HG03175 (cell line): ENCODE data around the gene WNK3.
"Not testable (repeated sequence)": the region's sequence is repeated elsewhere in the genome, so short reads cannot be mapped to it uniquely, and the experiment has no call there.

Experiments used
- ATAC-seq: cut with Tn5 transposase; IDR thresholded peaks from one replicate; pipeline ENCODE4 v1.9.1; 2021; ENCODE audit warnings: mild to moderate bottlenecking, moderate library complexity; ENCODE audit not compliant: unreplicated experiment

Gene WNK3

DNA sequence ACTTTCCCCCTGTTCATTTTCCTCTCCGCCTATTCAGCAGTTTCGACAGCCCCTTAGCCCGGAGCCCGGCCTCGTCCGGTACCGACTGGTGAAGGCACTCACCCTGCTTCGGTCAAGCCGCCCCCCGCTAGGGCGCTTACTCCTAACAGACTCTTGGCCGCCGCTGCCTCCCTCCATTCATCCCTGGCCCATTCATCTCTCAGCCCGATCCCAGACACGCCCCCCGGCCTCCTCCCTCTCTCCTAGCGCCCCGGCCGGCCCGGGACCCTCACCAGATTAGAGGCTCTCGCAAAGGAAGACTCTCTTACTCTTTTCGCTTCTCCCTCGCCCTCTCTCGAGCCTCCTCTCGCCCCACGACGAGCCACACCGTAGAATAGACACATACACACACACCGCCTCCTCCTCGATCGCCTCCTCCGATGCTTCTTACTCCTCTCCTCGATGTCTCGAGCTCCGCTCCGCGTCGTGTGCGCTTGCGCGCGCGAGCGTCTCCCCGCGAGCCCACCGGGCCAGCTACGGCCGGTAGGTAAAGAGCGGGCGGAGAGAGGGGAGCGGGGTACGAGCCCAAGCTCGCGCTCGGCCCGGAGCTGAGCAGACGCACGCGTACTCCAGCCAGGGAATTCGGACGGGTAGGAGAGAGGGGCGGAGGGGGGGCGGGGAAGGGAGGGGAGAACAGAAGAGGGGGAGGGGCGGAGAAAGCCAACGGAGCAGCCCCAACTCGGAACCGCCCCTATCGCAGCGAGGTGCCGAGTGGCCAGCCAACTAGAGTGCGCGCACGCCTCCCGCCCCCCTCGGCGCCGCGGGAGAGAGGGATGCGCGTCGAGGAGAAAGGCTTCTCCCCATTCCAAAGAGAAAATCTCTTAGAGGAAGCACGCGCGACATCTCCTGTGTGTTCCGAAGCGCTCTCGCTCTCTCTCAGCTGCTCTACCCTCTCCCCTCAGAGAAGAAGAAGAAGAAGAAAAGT lies at the start of gene WNK3:
WNK3 (minus strand) TSS at position 633 of the 964 bp plus-strand sequence.
- ATAC-seq, result no peak

DNA sequence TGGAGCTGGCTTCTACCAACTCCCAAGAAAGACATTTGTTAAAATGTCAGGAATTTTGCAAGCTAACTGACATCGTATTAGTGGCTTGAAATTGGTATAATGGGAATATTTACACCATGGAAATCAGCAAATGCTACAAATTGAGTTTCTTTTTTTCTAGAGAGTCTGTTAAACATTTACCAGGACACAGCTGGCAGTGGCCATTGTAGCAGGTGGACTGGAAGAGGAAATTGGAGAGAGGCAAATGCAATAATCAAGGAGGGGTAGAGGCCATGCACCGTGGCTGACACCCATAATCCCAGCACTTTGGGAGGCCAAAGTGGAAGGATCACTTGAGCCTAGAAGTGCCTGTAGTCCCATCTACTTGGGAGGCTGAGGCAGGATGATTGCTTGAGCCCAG lies 49.4 kb upstream of the WNK3 start:
- no peak for ATAC-seq

DNA sequence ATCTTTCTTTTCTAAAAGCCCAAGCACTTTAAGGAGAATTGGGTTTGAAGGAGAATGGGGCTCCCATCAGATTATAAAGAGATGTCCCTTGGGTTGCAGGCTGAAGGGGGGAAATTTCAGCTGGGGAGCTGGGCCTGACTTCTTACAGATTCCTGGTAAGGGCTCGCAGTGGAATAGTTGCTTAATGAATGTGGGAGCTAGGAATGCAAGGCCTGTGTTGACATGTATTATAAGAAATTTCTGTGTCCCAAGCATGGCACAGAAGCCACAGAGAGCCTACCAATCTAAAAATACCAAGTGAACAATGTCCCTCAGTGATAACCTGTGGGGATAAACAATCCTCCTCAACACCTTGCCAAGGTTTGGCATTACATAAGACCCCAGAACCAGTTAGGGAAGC lies 39.3 kb upstream of the WNK3 start:
- no peak for ATAC-seq

DNA sequence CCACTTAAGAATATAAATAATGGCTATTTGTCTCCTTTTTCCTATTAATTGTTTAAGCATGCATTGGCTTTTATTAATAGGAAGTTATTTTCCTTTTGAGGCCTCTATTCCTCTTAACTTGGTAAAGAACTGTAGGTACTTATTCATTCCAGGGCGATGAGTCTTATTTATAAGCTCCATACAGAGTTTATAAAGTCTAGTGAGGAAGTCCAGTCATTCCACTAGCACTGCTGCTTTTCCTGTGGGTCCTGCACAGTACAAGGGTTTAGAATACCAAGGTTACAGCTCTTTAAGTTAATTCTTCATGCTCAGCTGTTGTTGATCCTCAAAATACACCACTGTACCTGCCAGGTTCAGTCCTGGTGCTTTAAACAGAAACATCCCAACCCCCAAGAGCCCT lies 28.5 kb upstream of the WNK3 start:
- no peak for ATAC-seq

DNA sequence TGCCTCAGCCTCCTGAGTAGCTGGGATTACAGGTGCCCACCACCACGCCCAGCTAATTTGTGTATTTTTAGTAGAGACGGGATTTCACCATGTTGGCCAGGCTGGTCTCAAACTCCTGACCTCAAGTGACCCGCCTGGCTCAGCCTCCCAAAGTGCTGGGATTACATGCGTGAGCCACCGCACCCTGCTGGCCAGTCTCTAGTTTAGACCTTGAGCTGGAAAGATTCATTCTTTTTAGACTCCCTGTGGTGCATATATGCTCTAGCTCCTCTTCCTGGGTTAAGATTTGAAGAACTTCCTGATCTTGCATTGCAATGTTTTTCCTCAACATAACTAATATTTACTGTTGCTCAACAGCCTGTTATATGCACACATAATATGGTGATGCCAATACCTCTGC lies 26.8 kb upstream of the WNK3 start:
- ATAC-seq, result not testable (repeated sequence)

DNA sequence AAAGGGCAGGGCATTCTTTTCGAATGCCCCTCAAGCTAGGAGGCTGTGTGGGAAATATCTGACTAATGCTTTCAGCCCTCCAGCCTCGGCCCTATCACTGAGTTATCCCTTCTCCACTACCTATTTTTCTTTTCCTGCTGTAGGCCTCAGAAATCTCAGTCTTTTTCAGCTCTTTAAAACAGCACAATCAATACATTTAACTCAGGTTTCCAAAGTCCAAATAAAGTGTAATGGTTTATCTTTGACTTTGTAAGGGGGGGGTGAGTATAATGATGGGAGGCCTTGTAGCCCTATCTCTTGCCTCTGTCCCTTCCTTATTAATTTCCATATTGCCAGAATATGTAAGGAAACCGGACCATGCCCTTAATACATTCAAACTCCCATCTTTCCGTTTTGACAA lies 1.6 kb upstream of the WNK3 start:
- ATAC-seq, result no peak

DNA sequence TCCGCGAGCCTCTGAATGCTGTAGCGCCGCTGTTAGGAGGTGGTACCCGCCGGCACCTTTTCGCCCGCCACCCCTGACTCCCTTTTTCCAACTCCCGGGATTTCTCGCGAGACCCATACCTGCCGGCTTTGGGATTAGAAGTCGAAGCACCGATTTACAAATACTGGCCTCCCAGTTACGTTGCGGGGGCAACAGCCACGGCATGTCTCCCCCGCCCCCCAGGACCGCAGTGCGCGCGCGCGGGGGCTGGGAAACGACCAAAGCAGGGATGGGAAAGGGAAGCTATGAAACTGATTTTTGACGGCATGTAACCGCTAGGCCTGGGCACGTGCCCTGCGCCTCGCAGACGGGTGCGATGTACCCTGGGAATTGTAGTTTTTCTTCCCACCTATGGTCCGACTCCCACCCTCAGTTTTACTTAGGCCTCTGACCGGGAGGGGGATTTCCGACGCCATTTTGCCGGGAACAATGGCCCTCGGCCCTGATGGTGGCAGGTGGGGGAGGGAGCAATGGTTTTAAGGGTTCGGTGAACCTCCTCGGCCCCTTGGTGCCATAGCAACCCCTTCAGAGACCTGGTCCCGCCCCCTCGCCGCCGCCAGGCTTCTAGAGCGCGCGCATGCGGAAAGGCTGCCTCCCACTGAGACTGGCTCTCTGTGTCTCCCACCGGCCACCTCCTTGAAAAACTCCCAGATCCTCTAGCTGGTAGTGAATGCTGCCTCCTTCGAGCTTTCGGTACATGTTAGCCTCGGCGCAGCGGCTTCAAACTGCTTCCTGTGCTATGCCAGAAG lies 772 bp upstream of the WNK3 start:
- no peak for ATAC-seq

DNA sequence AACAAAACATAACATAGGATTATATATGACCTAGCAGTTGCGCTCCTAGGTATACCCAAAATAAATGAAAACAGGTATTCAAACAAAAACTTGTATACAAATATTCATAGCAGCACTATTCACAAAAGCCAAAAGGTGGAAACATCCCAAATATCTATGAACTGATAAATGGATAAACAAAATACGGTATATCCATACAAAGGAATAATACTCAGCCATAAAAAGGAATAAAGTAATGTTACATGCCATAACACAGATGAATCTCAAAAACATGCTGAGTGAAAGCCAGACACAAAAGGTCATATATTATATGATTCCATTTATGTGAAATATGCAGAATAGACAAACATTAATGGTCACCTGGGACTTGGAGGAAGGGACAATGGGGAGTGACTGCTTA lies 5.2 kb downstream of the WNK3 start:
- no peak for ATAC-seq

DNA sequence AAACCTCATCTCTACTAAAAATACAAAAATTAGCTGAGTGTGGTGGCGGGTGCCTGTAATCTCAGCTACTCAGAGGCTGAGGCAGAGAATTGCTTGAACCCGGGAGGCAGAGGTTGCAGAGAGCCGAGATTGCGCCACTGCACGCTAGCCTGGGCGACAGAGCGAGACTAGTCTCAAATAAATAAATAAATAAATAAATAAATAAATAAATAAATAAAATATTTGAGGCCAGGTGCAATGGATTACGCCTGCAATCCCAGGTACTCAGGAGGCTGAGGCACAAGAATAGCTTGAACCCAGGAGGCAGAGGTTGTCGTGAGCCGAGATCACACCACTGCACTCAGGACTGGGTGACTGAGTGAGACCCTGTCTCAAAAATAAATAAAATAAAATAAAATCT lies 20.5 kb downstream of the WNK3 start:
- ATAC-seq, result not testable (repeated sequence)

DNA sequence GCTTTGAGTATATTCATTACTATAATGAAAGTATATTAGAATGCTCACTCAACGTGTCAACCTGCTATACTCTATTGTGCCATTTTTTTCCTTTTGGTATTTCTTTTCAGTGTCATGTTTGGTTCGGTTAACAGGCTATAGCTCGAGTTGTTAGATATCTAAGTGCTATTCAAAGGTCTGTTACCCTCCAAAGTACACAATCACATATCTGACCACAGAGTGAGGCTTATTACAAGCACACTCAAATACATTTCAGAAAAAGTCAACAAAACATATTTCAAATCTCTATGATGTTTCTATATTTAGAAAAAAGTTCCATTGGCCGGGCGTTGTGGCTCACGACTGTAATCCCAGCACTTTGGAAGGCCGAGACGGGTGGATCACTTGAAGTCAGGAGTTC lies 32.8 kb downstream of the WNK3 start:
- ATAC-seq, result no peak

DNA sequence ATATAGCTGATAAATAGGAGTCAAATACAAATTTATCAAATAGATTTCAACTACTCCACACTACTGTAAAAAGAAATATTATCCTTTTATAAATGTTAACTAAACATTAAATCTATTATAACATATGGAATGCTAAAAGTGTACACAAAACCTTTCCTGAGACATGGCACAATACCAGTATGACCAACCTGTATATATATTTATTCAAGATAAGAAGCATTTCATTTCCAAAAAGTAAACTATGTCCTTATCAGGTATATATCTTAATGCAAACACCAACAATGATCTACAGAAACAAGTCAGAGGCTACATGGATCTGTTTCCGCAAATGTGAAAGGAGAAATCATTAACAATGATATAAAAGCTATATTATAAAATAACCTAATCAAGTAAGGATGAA lies 37.8 kb downstream of the WNK3 start:
- no peak for ATAC-seq

DNA sequence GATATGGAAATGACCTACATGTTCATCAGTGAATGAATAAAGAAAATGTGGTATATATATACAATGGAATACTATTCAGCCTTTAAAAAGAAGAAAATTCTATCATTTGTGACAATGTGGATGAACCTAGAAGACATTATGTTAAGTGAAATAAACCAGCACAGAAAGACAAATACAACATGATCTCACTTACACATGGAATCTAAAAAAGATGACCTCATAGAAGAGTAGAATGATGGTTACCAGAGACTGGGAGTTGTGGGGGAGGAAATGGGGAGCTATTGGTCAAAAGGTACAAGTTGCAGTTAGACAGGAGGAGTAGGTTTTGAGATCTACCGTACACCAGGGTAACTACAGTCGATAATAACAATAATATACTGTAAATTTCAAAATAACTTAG lies 51.5 kb downstream of the WNK3 start:
- ATAC-seq, result no peak

DNA sequence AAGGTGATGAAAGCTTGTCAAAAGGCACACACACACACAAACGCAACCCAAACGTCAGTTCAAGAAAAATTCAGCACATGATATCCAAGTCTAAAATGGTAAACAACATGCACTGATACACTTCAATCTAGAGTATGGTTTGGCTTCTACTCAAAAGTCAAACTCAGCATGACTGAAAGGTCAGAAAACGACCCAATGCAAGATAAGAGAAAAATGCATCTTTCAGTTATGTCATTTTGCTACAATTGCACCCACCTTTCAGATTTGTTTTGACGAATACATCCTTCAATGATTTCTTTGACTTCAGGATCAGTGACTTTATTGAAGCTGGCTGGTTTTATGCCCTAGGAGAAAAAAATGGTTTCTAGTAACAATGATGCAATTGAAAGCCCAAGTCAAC lies 56.3 kb downstream of the WNK3 start:
- no peak for ATAC-seq

DNA sequence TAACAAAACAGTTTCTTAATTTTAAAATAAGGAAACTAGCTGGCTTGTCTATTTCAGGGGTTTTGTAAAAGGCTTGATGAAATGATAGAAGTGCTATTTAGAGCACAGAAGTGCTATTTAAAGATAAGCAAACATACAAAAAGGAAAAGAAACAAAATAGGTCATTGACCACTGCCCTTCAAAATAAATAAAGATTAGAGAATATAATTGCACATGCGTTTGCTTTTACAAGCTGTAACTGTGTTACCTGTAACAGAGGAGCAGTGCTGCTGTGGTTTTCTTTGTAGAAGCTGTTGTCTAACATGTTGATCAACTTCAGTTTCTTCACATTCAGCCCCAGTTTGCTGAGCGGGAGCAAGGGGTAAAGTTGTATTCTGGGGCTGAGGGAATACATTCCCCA lies 63.5 kb downstream of the WNK3 start:
- ATAC-seq, result no peak

DNA sequence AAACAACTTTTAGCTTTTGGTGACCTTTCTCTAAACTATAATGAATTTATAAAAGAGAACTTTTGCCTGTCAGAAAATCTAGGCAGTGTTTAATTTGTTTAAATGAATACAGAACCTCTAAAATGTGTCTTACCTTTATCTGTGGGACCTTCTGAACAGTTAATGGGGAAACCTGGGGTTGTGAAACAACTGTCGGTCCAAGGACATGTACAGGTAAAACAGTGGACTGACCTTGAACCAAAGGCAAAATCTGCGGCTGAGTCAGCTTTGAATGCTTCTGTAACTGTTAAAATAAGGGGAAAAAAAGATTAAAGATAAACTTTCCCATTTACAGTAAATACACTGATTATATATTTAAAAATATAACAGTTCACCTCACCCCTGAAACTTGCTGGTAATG lies 65.1 kb downstream of the WNK3 start:
- ATAC-seq, result no peak

DNA sequence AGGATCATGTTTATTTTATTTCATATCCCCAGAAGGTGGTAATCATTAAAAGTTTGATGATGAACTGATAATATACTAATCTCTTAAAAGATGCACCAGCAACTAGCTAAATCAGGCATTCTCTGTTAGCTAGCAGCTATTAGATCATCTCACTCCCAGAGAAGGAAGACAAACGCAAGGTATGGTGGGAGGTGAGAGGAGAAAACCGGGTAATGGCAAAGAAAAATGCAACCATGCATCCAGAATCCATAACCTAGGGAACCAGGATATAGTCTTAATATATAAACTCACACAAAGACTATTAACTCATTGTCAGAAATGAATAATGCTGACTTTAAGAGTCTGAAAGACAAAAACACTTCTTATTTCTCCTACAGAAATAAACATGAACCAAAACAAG lies 66.1 kb downstream of the WNK3 start:
- no peak for ATAC-seq

DNA sequence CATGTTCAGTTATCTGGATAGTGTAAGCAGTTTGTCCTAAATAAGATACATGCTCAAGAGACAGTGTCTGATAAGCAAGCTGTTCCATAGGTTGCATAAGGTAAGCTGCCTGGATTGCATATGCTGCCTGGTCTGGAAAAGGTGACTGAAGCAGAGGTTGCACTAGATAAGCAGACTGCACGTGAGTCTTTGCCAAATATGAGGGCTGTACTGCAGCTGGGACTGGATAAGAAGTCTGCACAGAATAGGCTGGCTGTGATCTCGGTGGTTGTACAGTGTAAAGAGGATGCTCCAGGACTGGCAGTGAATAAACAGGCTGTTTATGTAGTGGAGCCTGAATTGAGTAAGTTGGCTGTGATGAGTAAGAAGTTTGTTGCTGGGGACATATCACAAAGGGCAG lies 68.9 kb downstream of the WNK3 start:
- no peak for ATAC-seq

DNA sequence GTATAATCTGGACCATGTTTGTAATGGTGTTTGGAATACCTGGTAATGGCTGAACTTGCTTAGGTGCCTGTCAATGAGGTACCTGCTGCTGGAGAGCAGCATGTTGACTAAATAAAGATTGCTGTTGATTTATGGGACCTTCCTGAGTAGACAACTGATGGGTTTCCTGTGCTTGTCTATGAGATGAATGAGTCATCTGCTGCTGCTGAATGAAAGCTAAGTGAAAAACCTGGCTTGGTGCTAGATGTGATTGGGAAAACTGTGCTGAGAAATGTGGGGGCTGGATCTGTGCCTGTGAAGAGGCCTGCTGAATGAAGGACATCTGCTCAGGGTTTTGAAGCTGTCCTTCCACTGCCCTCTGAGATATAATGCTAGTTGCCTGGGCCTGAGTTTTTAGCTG lies 69.6 kb downstream of the WNK3 start:
- ATAC-seq, result no peak

DNA sequence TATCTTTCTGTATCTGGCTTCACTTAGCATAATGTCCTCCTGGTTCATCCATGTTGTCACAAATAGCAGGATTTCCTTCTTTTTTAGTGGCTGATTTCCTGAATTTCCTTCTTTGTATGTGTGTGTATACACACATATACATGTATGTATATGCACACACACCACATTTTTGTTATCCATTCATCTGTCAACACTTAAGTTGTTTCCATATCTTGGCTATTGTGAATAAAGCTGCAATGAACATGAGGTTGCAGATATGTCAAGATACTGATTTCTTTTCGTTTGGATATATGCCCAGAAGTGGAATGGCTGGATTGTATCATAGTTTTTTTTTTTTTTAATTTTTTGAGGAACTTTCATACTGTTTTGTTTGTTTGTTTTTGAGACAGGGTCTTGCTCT lies 76.2 kb downstream of the WNK3 start:
- no peak for ATAC-seq

DNA sequence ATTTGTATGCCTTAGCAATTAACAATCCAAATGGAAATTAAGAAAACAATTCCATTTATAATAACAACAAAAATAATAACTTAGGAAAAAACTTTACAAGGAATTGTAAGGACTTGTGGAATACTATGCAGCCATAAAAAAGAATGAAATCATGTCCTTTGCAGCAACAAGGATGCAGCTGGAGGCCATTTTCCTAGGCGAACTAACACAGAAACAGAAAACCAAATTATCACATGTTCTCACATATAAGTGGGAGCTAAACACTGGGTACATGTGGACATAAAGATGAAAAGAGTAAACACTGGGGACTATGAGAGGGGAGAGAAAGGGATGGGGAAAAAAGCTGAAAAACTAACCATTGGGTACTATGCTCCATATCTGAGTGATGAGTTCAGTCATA lies 77.4 kb downstream of the WNK3 start:
- no peak for ATAC-seq

DNA sequence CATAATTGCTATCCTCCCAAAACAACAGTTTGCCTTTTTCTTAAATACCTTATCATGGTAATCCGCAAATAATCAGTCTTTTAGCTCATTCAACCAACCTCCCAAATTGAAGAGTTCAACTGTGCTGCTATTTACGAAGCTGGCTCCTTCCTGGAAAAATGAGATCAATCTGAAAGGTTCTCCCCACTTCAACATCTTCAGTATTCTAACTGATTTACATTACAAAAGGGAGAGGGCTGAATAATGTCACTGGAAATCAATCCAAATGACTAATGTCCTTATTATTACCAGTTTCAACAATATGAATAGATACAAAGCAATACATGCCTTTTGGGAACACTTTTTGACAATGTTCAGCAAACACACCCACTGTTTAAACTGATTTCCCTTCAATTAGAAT lies 86.2 kb downstream of the WNK3 start:
- ATAC-seq, result no peak

DNA sequence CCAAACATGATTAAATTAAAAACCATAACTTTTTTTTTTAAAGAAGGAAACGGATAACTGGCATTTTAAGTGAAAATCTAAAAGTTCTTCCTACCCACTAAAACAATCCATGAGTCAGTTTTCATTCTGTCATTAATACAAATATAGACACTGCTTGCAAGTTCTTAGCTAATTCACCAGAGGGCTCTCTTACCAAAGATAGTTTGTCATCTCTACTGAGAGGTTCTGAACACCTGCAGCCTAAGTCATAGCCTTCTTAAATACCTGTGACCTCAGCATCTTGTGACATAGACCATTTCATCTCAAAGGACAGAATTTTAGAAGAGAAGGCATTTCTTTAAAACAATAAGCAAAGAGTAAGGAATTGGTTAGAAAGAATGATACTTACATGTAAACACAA lies 109.5 kb downstream of the WNK3 start:
- no peak for ATAC-seq
